GM13976 (cell line): Measurements from ENCODE around the gene CCDC57.

ENCODE experiments used
- DNase-seq: peaks from one replicate; pipeline ENCODE4 v3.0.0; 2012; ENCODE audit warnings: low spot score
- in situ Hi-C: fragments of 300-500 bp; cut with MboI; formaldehyde crosslinking; loops from one replicate; pipeline ENCODE4 v1.12.0; 2022; ENCODE audit warnings: low sequenced_read_pairs, mixed read lengths, inconsistent platforms; ENCODE audit not compliant: unreplicated experiment
- TF ChIP-seq, protein P1 (sequence below): IDR thresholded peaks from 2 replicates; pipeline ENCODE4 v1.5.1; 2012; ENCODE audit warnings: borderline replicate concordance, mild to moderate bottlenecking; ENCODE audit not compliant: insufficient read depth; ENCODE audit errors: extremely low read depth, missing control alignments, control extremely low read depth

Gene CCDC57

DNA sequence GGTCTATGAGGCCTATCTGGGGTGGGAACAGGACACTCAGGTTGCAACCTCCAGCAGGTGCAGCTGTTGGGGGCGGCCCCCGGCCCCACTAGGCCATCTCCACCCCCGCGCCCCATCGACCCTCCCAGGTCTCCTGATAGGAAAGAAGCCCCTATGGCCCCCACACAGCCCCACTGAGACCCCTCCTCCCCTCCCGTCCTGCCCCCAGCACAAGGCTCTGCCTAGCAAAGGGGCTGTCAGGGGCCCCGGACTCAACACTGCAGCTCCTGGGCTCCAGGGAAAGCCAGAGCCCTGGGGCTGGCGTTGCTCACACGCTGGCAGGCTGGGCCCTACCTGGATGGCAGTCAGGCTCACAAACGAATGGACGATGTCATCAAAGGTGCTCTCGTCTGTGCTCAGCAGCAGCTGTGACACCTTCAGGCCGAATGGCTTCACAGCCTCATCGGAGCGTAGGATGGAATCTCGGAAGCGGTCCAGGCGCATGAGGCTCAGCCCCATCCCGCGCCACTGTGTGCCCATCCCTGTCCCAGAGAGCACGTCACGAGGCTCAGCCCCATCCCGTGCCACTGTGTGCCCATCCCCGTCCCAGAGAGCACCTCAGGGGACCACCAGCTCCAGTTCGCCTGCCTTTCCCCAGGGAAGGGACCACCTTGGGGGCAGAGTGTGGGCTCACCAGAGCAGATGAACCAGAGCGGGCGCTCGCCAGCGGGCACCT, 121.9 kb downstream of the CCDC57 start:
- in situ Hi-C loops = no loop called here

DNA sequence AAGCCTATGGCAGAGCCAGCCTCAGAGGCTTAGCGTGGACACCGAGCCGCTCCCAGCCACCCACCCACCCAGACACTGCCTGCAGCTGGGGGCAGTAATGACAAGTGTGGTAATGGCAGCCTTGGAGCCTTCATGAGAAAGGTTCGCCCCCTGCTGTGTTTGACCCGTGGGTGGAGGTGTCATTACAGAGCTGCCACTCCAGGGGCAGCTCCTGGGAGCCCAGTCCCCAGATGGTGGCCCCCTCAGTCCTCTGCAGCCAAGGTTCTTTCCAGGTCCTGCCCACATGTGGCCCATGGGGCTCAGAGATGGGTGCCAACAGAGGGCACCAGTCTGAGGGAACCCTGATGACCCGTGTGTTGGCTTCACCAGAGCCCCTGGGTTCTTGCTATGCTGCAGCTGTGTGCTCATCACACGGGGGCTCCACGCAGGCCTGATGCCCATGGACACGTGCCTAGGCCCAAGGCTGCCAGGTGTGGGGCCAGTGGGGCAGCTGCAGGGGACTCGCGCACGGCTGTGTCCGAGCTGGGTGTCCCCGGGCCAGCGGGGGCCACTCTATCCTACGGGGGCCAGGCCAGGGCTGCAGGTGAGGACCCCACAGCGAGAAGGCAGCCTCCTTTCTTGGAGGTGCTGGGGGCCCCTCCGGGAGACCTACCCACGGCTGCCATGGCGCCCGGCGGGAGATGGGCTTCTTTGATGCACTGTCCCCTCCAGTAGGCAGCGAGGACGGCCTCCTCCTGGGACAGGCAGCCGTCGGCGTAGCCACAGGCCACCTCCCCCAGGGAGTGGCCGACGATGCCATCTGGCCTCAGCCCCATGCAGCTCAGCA, 122.7 kb downstream of the CCDC57 start:
- DNase-seq = no peak
- TF ChIP-seq, protein P1, sequence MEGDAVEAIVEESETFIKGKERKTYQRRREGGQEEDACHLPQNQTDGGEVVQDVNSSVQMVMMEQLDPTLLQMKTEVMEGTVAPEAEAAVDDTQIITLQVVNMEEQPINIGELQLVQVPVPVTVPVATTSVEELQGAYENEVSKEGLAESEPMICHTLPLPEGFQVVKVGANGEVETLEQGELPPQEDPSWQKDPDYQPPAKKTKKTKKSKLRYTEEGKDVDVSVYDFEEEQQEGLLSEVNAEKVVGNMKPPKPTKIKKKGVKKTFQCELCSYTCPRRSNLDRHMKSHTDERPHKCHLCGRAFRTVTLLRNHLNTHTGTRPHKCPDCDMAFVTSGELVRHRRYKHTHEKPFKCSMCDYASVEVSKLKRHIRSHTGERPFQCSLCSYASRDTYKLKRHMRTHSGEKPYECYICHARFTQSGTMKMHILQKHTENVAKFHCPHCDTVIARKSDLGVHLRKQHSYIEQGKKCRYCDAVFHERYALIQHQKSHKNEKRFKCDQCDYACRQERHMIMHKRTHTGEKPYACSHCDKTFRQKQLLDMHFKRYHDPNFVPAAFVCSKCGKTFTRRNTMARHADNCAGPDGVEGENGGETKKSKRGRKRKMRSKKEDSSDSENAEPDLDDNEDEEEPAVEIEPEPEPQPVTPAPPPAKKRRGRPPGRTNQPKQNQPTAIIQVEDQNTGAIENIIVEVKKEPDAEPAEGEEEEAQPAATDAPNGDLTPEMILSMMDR = no peak
- in situ Hi-C loops = no loop called here

More for the DNA sequence above, 121.9 kb downstream of the CCDC57 start:
- DNase-seq = no peak
- TF ChIP-seq, protein P1 = no peak

DNA sequence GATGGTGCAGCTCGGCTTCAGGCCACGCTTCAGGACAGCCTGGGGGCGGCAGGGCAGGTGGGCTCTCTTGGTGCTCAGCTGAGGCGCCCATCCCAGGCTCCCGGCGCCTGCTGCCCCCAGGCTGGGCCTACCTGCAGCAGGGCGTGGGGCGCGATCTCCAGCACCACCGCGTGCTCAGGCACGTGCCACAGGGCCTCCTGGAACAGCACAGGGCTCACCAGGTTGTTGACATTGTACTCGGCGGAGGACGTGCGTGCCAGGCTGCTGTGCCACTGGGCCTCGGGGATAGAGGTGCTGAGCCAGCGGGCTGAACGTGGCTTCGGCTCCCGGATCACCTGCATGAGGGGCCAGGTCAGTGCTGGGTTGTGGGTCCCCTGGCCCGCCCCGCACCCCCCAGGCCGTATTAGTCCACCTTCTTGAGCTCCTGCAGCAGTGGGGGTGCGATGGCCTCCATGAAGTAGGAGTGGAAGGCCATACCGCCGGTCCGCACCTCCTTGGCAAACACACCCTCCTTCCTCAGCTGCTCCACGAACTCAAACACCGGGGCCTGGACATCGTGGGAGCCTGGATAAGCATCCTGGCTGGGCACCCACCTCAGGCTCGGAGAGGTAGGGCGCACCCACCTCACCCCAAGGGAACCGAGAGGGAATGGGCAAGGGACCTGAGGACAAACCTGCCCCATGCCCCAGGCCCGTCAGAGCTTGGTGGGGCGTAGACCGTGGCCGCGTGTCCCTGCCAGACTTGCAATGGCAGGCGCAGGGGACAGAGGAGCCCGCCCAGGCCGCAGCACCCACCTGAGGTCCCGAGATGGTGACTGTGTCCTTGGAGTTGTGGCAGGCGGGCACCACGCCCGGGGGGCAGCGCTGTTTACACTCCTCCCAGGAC, 123.6 kb downstream of the CCDC57 start:
- in situ Hi-C loops = no loop called here
- TF ChIP-seq, protein P1 = no peak
- no peak for DNase-seq

DNA sequence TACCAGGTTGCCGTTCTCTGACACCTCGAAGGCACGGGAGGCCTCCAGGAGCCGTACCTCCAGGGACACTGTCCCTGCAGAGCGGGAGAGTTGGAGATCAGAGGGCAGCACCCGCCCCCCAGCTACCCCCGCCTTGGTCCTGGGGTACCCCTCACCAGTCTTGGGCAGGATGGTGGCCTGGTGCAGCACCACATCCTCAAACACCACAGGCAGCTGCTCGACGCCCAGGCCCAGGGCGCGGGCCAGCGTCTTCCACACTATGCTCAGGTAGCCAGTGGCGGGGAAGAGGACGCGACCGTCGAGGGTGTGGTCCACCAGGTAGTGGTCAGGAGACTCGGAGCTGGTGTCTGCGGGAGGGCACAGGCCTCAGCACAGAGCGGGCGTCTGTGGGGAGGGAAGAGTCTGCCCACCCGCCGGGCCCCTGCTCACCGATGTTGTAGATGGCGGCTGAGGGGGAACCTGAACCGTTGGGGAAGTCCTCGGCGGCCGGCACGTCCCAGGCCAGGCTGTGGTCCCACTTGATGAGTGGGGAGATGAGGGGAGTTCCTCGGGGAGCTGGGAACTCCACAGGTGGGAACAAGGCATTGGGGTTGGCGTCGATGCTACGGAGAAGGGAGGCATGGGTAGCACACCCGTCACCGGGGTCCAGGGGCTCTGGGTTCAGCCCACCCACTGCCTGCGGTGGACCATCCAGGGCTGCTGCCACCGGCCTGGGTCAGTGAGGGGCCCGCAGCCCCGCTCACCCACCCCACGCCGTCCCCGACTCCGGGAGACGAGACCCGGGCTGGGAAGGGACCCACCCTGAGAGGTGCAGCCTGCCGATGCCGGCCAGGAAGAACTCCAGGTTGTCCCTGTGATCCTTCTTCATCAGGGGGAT, 124.4 kb downstream of the CCDC57 start:
- TF ChIP-seq, protein P1 = no peak
- no peak for DNase-seq

DNA sequence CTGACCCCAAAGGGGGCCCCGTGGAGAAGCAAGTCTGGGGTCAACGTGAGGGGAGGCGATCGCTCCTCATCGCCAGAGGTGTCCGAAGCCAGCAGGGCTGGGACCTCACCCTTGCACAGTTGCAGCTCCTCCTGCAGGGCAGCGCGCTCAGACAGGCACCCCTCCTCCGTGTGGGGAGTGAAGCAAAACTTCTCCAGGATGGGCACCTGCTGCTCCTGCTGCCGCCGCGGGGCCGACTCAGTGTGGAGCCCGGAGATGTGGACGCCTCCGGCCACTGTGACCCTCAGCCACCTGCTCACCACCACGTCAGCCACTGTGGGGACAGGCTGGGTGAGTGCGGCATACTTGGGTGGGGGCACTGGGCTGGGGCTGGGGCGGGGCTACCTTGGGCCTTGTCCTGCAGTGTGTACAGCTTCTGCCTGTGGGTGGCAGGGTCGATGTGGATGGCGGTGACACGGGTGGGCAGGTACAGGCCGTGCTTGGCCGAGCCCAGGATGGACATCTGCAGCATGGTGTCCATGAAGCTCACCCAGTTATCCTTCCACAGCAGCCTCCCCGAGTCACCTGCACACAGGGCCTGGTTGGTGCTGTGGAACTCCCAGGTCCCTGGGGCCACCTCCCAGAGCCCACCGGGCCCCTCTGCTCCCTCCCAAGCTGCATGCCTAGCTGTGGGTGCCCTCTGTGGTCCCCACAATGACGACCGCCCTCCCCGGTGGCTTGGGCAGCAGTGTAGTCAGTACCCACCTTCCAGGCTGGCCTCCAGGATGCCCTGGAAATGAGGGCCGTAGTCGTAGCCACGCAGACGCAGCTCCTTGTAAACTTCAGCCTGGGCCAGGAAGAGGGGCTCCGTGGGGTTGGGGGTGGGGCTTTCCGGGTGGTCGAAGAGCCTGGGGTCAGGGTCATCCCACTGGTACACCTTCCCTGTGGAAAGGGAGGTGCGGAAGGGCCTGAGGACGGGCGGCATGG, 125.4 kb downstream of the CCDC57 start:
- DNase-seq = no peak
- in situ Hi-C loops = no loop called here
- TF ChIP-seq, protein P1 = no peak

More for the DNA sequence above, 124.4 kb downstream of the CCDC57 start:
- in situ Hi-C loops = no loop called here
